ENCODE data around the gene BCKDK.
"Not testable (repeated sequence)": the region's sequence is repeated elsewhere in the genome, so short reads cannot be mapped to it uniquely, and the experiment has no call there.

- not testable (repeated sequence) for TF ChIP-seq POLR2A, CTCF, EP300 (IDR thresholded peaks at IDR 0.05)
These were observed 36.2 kb downstream of the BCKDK start for GRCh38 chr16:31144418-31144817.

Data from tibial nerve (tissue), 4 donors.